HG02884 (cell line): ENCODE results near the gene GADL1.

Experiments
- ATAC-seq: cut with Tn5 transposase; IDR thresholded peaks from one replicate; pipeline ENCODE4 v1.9.1; 2021; ENCODE audit warnings: mild to moderate bottlenecking, moderate library complexity; ENCODE audit not compliant: unreplicated experiment

Gene GADL1

GRCh38 chr3:30813734-30814133 is 80.7 kb downstream of the GADL1 start:
- ATAC-seq: no peak

- ATAC-seq: no peak
These were observed 83.2 kb downstream of the GADL1 start for GRCh38 chr3:30811151-30811795.

GRCh38 chr3:30810625-30811024 is 83.8 kb downstream of the GADL1 start:
- ATAC-seq: no peak

GRCh38 chr3:30805695-30806094 is 88.8 kb downstream of the GADL1 start:
- ATAC-seq: no peak

- ATAC-seq: no peak
These were observed 89.5 kb downstream of the GADL1 start for GRCh38 chr3:30804984-30805383.

GRCh38 chr3:30795176-30795575 is 99.3 kb downstream of the GADL1 start:
- no peak for ATAC-seq

- no peak for ATAC-seq
These were observed 100.7 kb downstream of the GADL1 start for GRCh38 chr3:30793740-30794139.

GRCh38 chr3:30790150-30790549 is 104.3 kb downstream of the GADL1 start:
- no peak for ATAC-seq

GRCh38 chr3:30786365-30786764 is 108.1 kb downstream of the GADL1 start:
- ATAC-seq: no peak

GRCh38 chr3:30779686-30780287 is 114.7 kb downstream of the GADL1 start:
- ATAC-seq: no peak

- ATAC-seq: no peak
These were observed 115.5 kb downstream of the GADL1 start for GRCh38 chr3:30778933-30779332.

- no peak for ATAC-seq
These were observed 116.9 kb downstream of the GADL1 start for GRCh38 chr3:30777426-30778113.

GRCh38 chr3:30776186-30776815 is 118.2 kb downstream of the GADL1 start:
- ATAC-seq: no peak

GRCh38 chr3:30775040-30775439 is 119.4 kb downstream of the GADL1 start:
- no peak for ATAC-seq

GRCh38 chr3:30774062-30774461 is 120.4 kb downstream of the GADL1 start:
- ATAC-seq: no peak

- no peak for ATAC-seq
These were observed 124.1 kb downstream of the GADL1 start for GRCh38 chr3:30770387-30770786.

GRCh38 chr3:30768703-30769550 is 125.5 kb downstream of the GADL1 start:
- no peak for ATAC-seq

GRCh38 chr3:30768046-30768445 is 126.4 kb downstream of the GADL1 start:
- ATAC-seq: no peak

- no peak for ATAC-seq
These were observed 127.9 kb downstream of the GADL1 start for GRCh38 chr3:30766522-30766921.

- ATAC-seq: no peak
These were observed 129.6 kb downstream of the GADL1 start for GRCh38 chr3:30764891-30765290.

- ATAC-seq: no peak
These were observed 130.2 kb downstream of the GADL1 start for GRCh38 chr3:30764281-30764680.
